H9 (cell line): ENCODE data around the gene KBTBD12. TPM values are rescaled to one million over a fixed set of nuclear protein-coding genes. Genes with fewer than 3 reads are reported as not detected.

Source experiments
- DNase-seq: peaks from one replicate; pipeline ENCODE4 v3.0.0-alpha.2; 2017
- H2AFZ ChIP-seq: one replicate; pipeline ENCODE4 v1.6.1; 2013; ENCODE audit warnings: mild to moderate bottlenecking, low read length, control low read depth, moderate library complexity
- H2AK5ac ChIP-seq: 2 replicates; pipeline ENCODE4 v1.6.1; 2013; ENCODE audit warnings: low read length, control low read depth, mixed read lengths; ENCODE audit not compliant: insufficient read length
- H2BK120ac ChIP-seq: one replicate; pipeline ENCODE4 v1.6.1; 2013; ENCODE audit warnings: low read depth, mild to moderate bottlenecking, low read length, control low read depth, inconsistent platforms; ENCODE audit not compliant: poor library complexity, severe bottlenecking
- H2BK12ac ChIP-seq: 2 replicates; pipeline ENCODE4 v1.6.1; 2013; ENCODE audit warnings: low read length, control low read depth, mixed read lengths, low read depth; ENCODE audit not compliant: insufficient read length
- H2BK15ac ChIP-seq: 2 replicates; pipeline ENCODE4 v1.6.1; 2013; ENCODE audit warnings: low read depth, low read length, control low read depth
- H2BK20ac ChIP-seq: one replicate; pipeline ENCODE4 v1.6.1; 2013; ENCODE audit warnings: low read depth, mild to moderate bottlenecking, low read length, control low read depth, inconsistent platforms; ENCODE audit not compliant: poor library complexity, severe bottlenecking
- H2BK5ac ChIP-seq: 2 replicates; pipeline ENCODE4 v1.6.1; 2013; ENCODE audit warnings: low read length, control low read depth, mixed read lengths; ENCODE audit not compliant: insufficient read length
- H3K14ac ChIP-seq: 2 replicates; pipeline ENCODE4 v1.6.1; 2013; ENCODE audit warnings: low read length, control low read depth; ENCODE audit not compliant: insufficient read depth
- H3K18ac ChIP-seq: 2 replicates; pipeline ENCODE4 v1.6.1; 2013; ENCODE audit warnings: low read depth, mild to moderate bottlenecking, mixed read lengths, low read length, control low read depth; ENCODE audit not compliant: insufficient read length
- H3K23ac ChIP-seq: 2 replicates; pipeline ENCODE4 v1.6.1; 2013; ENCODE audit warnings: low read length, control low read depth, mixed read lengths, low read depth; ENCODE audit not compliant: insufficient read length
- H3K23me2 ChIP-seq: 2 replicates; pipeline ENCODE4 v1.6.1; 2013; ENCODE audit warnings: low read depth, mild to moderate bottlenecking, mixed read lengths, low read length, control low read depth; ENCODE audit not compliant: insufficient read length, poor library complexity, severe bottlenecking
- H3K27ac ChIP-seq: 2 replicates; pipeline ENCODE4 v1.5.1; 2013; ENCODE audit warnings: low read length, control low read depth, mixed read lengths, low read depth; ENCODE audit not compliant: insufficient read length
- H3K27me3 ChIP-seq: 2 replicates; pipeline ENCODE4 v1.6.1; 2013; ENCODE audit warnings: low read length, control low read depth, inconsistent platforms; ENCODE audit not compliant: insufficient read depth
- H3K4ac ChIP-seq: 2 replicates; pipeline ENCODE4 v1.6.1; 2013; ENCODE audit warnings: low read depth, mild to moderate bottlenecking, control low read depth, inconsistent platforms, low read length, moderate library complexity
- H3K4me1 ChIP-seq: 2 replicates; pipeline ENCODE4 v1.6.1; 2013; ENCODE audit warnings: low read length, control low read depth, inconsistent platforms; ENCODE audit not compliant: insufficient read depth
- H3K4me2 ChIP-seq: 2 replicates; pipeline ENCODE4 v1.6.1; 2013; ENCODE audit warnings: low read length, control low read depth, mixed read lengths; ENCODE audit not compliant: insufficient read length, insufficient read depth
- H3K56ac ChIP-seq: 2 replicates; pipeline ENCODE4 v1.6.1; 2013; ENCODE audit warnings: low read depth, mild to moderate bottlenecking, mixed read lengths, low read length, control low read depth; ENCODE audit not compliant: insufficient read length
- H3K79me1 ChIP-seq: 2 replicates; pipeline ENCODE4 v1.6.1; 2013; ENCODE audit warnings: low read depth, mild to moderate bottlenecking, moderate library complexity, low read length, control low read depth, inconsistent platforms; ENCODE audit not compliant: insufficient read depth, poor library complexity, severe bottlenecking
- H3K79me2 ChIP-seq: 2 replicates; pipeline ENCODE4 v1.6.1; 2013; ENCODE audit warnings: low read length, control low read depth, inconsistent platforms; ENCODE audit not compliant: insufficient read depth
- H3K9ac ChIP-seq: 2 replicates; pipeline ENCODE4 v1.6.1; 2013; ENCODE audit warnings: low read length, control low read depth, mixed read lengths; ENCODE audit not compliant: insufficient read length; ENCODE audit errors: extremely low read depth
- H3K9me3 ChIP-seq: one replicate; pipeline ENCODE4 v1.6.1; 2013; ENCODE audit warnings: low read depth, low read length, inconsistent platforms; ENCODE audit not compliant: control insufficient read depth
- H3T11ph ChIP-seq: one replicate; pipeline ENCODE4 v1.6.1; 2013; ENCODE audit warnings: mild to moderate bottlenecking, low read length, control low read depth, inconsistent platforms
- H4K20me1 ChIP-seq: one replicate; pipeline ENCODE4 v1.6.1; 2013; ENCODE audit not compliant: control insufficient read depth, insufficient read length, insufficient read depth
- H4K5ac ChIP-seq: 2 replicates; pipeline ENCODE4 v1.6.1; 2013; ENCODE audit warnings: low read depth, mild to moderate bottlenecking, mixed read lengths, low read length, control low read depth; ENCODE audit not compliant: insufficient read length
- H4K8ac ChIP-seq: replicated peaks from 2 replicates; pipeline ENCODE4 v1.6.1; 2013; ENCODE audit warnings: low read length, control low read depth, mixed read lengths, low read depth; ENCODE audit not compliant: insufficient read length
- H4K91ac ChIP-seq: 2 replicates; pipeline ENCODE4 v1.6.1; 2013; ENCODE audit warnings: low read depth, mild to moderate bottlenecking, moderate library complexity, mixed read lengths, low read length, control low read depth; ENCODE audit not compliant: insufficient read length
- H3K27ac Mint-ChIP-seq, 3 experiments: 2 replicates in 2 of 3; 3 replicates in 1 of 3; pipeline ENCODE4 v1.8.0; 2020 to 2021; ENCODE audit warnings: mixed read lengths in 3 of 3, mild to moderate bottlenecking in 1 of 3, moderate library complexity in 1 of 3
- H3K27me3 Mint-ChIP-seq: 2 replicates; pipeline ENCODE4 v1.8.0; 2021; ENCODE audit warnings: low read depth, mild to moderate bottlenecking, moderate library complexity, mixed read lengths
- H3K36me3 Mint-ChIP-seq, 3 experiments: 2 replicates in 2 of 3; 3 replicates in 1 of 3; pipeline ENCODE4 v1.8.0; 2020 to 2021; ENCODE audit warnings: low read depth in 3 of 3, mixed read lengths in 3 of 3; ENCODE audit not compliant: insufficient read depth in 1 of 3
- H3K4me1 Mint-ChIP-seq, 2 experiments: 2 replicates each; pipeline ENCODE4 v1.8.0; 2020; ENCODE audit warnings: mixed read lengths in 2 of 2
- H3K4me3 Mint-ChIP-seq, 2 experiments: 2 replicates in 1 of 2; 3 replicates in 1 of 2; pipeline ENCODE4 v1.8.0; 2020 to 2021; ENCODE audit warnings: mild to moderate bottlenecking in 2 of 2, mixed read lengths in 2 of 2, moderate library complexity in 1 of 2
- H3K9me3 Mint-ChIP-seq, 2 experiments: 2 replicates in 1 of 2; 3 replicates in 1 of 2; pipeline ENCODE4 v1.8.0; 2020; ENCODE audit warnings: mild to moderate bottlenecking in 2 of 2, mixed read lengths in 2 of 2, moderate library complexity in 1 of 2
- CTCF ChIP-seq: fragments of 200-600 bp; sonication (generic); conservative IDR thresholded peaks from 3 replicates; pipeline ENCODE4 v1.8.0; 2021; ENCODE audit warnings: antibody characterized with exemption, mild to moderate bottlenecking
- WGBS: extraction: QIAGEN DNeasy Blood & Tissue Kit; methylation state at CpG from one replicate; pipeline ENCODE4 v1.1.7; 2013; ENCODE audit warnings: missing lambda C conversion rate, low lambda C conversion rate, mixed read lengths; ENCODE audit not compliant: insufficient read length; ENCODE audit errors: extremely low coverage; 5-methylcytosine and 5-hydroxymethylcytosine counted together
- total RNA-seq: library from RNA; stranded (reverse); gene quantifications from 2 replicates; pipeline ENCODE4 v1.2.1, GENCODE V29; 2021

KBTBD12 gene
- total RNA-seq, 1 experiment from 2014 or later = not detected

GRCh38 chr3:127894481-127894880 is 20.6 kb upstream of the KBTBD12 start:
- Histone ChIP-seq H3K27ac (no peak overlapping the region), H4K91ac (no peak overlapping the region), H2BK20ac (no peak overlapping the region), H2AFZ (no peak overlapping the region), H3K79me2 (no peaks in the 10 kb centered on the region), H2BK120ac (no peak overlapping the region), H4K20me1 (no peaks in the 10 kb centered on the region), H3T11ph (no peak overlapping the region), H3K56ac (no peak overlapping the region), H2AK5ac (no peak overlapping the region), H2BK15ac (no peak overlapping the region), H3K9ac (no peak overlapping the region), H3K9me3 (no peaks in the 10 kb centered on the region), H3K79me1 (no peaks in the 10 kb centered on the region), H4K8ac (no peak overlapping the region), H3K4ac (no peak overlapping the region), H3K4me2 (no peak overlapping the region), H3K27me3 (no peaks in the 10 kb centered on the region), H4K5ac (no peak overlapping the region), H3K14ac (no peak overlapping the region), H3K23ac (no peak overlapping the region), H3K23me2 (no peaks in the 10 kb centered on the region), H2BK5ac (no peak overlapping the region), H3K4me1 (no peaks in the 10 kb centered on the region), H2BK12ac (no peak overlapping the region), H3K18ac (no peak overlapping the region)
- no peak for DNase-seq
- Mint-ChIP-seq H3K4me3 (no peak overlapping the region), H3K4me1 (peaks cover 0 to 8% of the 10 kb centered on the region in 2 experiments; a peak in 1 of 4 replicates), H3K27ac (no peak overlapping the region), H3K36me3 (peaks cover 4 to 10% (median 5%) of the 10 kb centered on the region in 3 experiments; a peak in 6 of 7 replicates), H3K27me3 (peaks cover 6% of the 10 kb centered on the region), H3K9me3 (peaks cover 10 to 14% of the 10 kb centered on the region in 2 experiments)
- WGBS = no CpG with 5 or more reads among the region's 3 CpGs
- no peak for TF ChIP-seq CTCF
